ENCODE results near the gene TCF21.
"Not testable (repeated sequence)": the region's sequence is repeated elsewhere in the genome, so short reads cannot be mapped to it uniquely, and the experiment has no call there.

TCF21 gene

GRCh38 chr6:133888929-133889556 lies at the start of gene TCF21:
TCF21 (plus strand) TSS chr6:133889113; CDS start chr6:133889398, 285 bp downstream.
- DNase-seq, result no peak

GRCh38 chr6:133841176-133841575 lies 47.7 kb upstream of the TCF21 start:
- DNase-seq, result no peak

- no peak for DNase-seq
These were observed 45.8 kb upstream of the TCF21 start for GRCh38 chr6:133843098-133843497.

- DNase-seq, result no peak
These were observed 44.2 kb upstream of the TCF21 start for GRCh38 chr6:133844709-133845108.

GRCh38 chr6:133854041-133854363 lies 34.9 kb upstream of the TCF21 start:
- DNase-seq, result no peak

- no peak for DNase-seq
These were observed 34.3 kb upstream of the TCF21 start for GRCh38 chr6:133854364-133855275.

- no peak for DNase-seq
These were observed 33.5 kb upstream of the TCF21 start for GRCh38 chr6:133855276-133855990.

- DNase-seq, result no peak
These were observed 32.9 kb upstream of the TCF21 start for GRCh38 chr6:133855991-133856370.

- DNase-seq, result no peak
These were observed 32.0 kb upstream of the TCF21 start for GRCh38 chr6:133856911-133857310.

GRCh38 chr6:133857696-133858095 lies 31.2 kb upstream of the TCF21 start:
- DNase-seq, result no peak

- not testable (repeated sequence) for DNase-seq
These were observed 27.6 kb upstream of the TCF21 start for GRCh38 chr6:133861337-133861736.

- DNase-seq, result no peak
These were observed 25.7 kb upstream of the TCF21 start for GRCh38 chr6:133863228-133863627.

- no peak for DNase-seq
These were observed 23.2 kb upstream of the TCF21 start for GRCh38 chr6:133865680-133866079.

GRCh38 chr6:133871131-133871530 lies 17.8 kb upstream of the TCF21 start:
- DNase-seq, result no peak

- DNase-seq, result no peak
These were observed 15.4 kb upstream of the TCF21 start for GRCh38 chr6:133873538-133873937.

GRCh38 chr6:133877116-133877515 lies 11.8 kb upstream of the TCF21 start:
- no peak for DNase-seq

- DNase-seq, result no peak
These were observed 8.9 kb upstream of the TCF21 start for GRCh38 chr6:133880006-133880405.

GRCh38 chr6:133880896-133881295 lies 8.0 kb upstream of the TCF21 start:
- no peak for DNase-seq

- no peak for DNase-seq
These were observed 2.7 kb upstream of the TCF21 start for GRCh38 chr6:133886104-133886775.

- no peak for DNase-seq
These were observed 1.6 kb upstream of the TCF21 start for GRCh38 chr6:133887156-133887879.

- no peak for DNase-seq
These were observed 1.1 kb upstream of the TCF21 start for GRCh38 chr6:133887880-133888230.

- DNase-seq, result no peak
These were observed 867 bp downstream of the TCF21 start for GRCh38 chr6:133889557-133890403.

Measured in activated CD8-positive, alpha-beta memory T cell treated with anti-CD3 and anti-CD28 coated beads, Interleukin-2, amount 50 U/mL, for 4 hours (primary cell).